Activated CD8-positive, alpha-beta memory T cell treated with anti-CD3 and anti-CD28 coated beads, Interleukin-2, amount 50 U/mL, for 1 hour (primary cell): Measurements from ENCODE around the gene NOP9.
"Not testable (repeated sequence)": the region's sequence is repeated elsewhere in the genome, so short reads cannot be mapped to it uniquely, and the experiment has no call there.

Experiments used
- DNase-seq: peaks from one replicate; pipeline ENCODE4 v3.0.0-alpha.2; 2020; ENCODE audit errors: extremely low read depth

Gene NOP9

GRCh38 chr14:24310265-24310645 is 10.6 kb downstream of the NOP9 start:
- no peak for DNase-seq

GRCh38 chr14:24310646-24311604 is 11.3 kb downstream of the NOP9 start, which contains the start of gene LTB4R:
Gene LTB4R (plus strand): TSS chr14:24311502. CDS start chr14:24315652, 4,150 bp downstream.
- DNase-seq, result no peak

GRCh38 chr14:24311837-24312615 is 12.4 kb downstream of the NOP9 start:
- no peak for DNase-seq

GRCh38 chr14:24312736-24313507 is 13.3 kb downstream of the NOP9 start:
- DNase-seq, result no peak

- DNase-seq, result no peak
Measured at GRCh38 chr14:24313913-24314312, 14.3 kb downstream of the NOP9 start.

GRCh38 chr14:24314377-24315193 is 14.9 kb downstream of the NOP9 start:
- DNase-seq, result no peak

GRCh38 chr14:24315243-24315806 is 15.7 kb downstream of the NOP9 start:
- DNase-seq, result no peak

- DNase-seq, result no peak
Measured at GRCh38 chr14:24315807-24316596, 16.4 kb downstream of the NOP9 start.

GRCh38 chr14:24316597-24316950 is 16.9 kb downstream of the NOP9 start:
- DNase-seq, result no peak

- DNase-seq, result no peak
Measured at GRCh38 chr14:24317141-24317928, 17.7 kb downstream of the NOP9 start.

GRCh38 chr14:24321212-24321975 is 21.7 kb downstream of the NOP9 start:
- no peak for DNase-seq

- no peak for DNase-seq
Measured at GRCh38 chr14:24322672-24323071, 23.0 kb downstream of the NOP9 start.

- no peak for DNase-seq
Measured at GRCh38 chr14:24323341-24323740, 23.7 kb downstream of the NOP9 start.

- DNase-seq, result no peak
Measured at GRCh38 chr14:24324024-24324423, 24.4 kb downstream of the NOP9 start.

GRCh38 chr14:24325041-24325530 is 25.4 kb downstream of the NOP9 start:
- no peak for DNase-seq

GRCh38 chr14:24325963-24326362 is 26.3 kb downstream of the NOP9 start:
- DNase-seq, result no peak

GRCh38 chr14:24327303-24327702 is 27.7 kb downstream of the NOP9 start:
- DNase-seq, result no peak

- not testable (repeated sequence) for DNase-seq
Measured at GRCh38 chr14:24327914-24328313, 28.3 kb downstream of the NOP9 start.
